HL-60/S4 treated with phorbol 12-myristate 13-acetate at 8.2 ng/mL for 4 days and 3 days (cell line): ENCODE results near the gene RBM20.
"Not testable (repeated sequence)": the region's sequence is repeated elsewhere in the genome, so short reads cannot be mapped to it uniquely, and the experiment has no call there.

Experiments
- in situ Hi-C: fragments of 300-500 bp; cut with MboI; formaldehyde crosslinking; loops from 2 replicates; pipeline ENCODE4 v1.15.0; 2022; ENCODE audit warnings: low sequenced_read_pairs

RBM20 gene

GRCh38 chr10:110625356-110625894, 18.7 kb upstream of the RBM20 start:
- in situ Hi-C loops: no loop called here

- in situ Hi-C loops: no loop called here
These were observed 17.9 kb upstream of the RBM20 start for GRCh38 chr10:110625951-110626855.

- in situ Hi-C loops: no loop called here
These were observed 16.0 kb upstream of the RBM20 start for GRCh38 chr10:110628161-110628560.

GRCh38 chr10:110629680-110630191, 14.4 kb upstream of the RBM20 start:
- in situ Hi-C loops: no loop called here

GRCh38 chr10:110631934-110632333, 12.2 kb upstream of the RBM20 start:
- in situ Hi-C loops: no loop called here

- in situ Hi-C loops: no loop called here
These were observed 11.4 kb upstream of the RBM20 start for GRCh38 chr10:110632591-110633215.

- in situ Hi-C loops: no loop called here
These were observed 9.5 kb upstream of the RBM20 start for GRCh38 chr10:110634527-110635209.

GRCh38 chr10:110636572-110636931, 7.6 kb upstream of the RBM20 start:
- in situ Hi-C loops: no loop called here

GRCh38 chr10:110636932-110637557, 7.1 kb upstream of the RBM20 start:
- in situ Hi-C loops: no loop called here

GRCh38 chr10:110637558-110638053, 6.5 kb upstream of the RBM20 start:
- in situ Hi-C loops: no loop called here

GRCh38 chr10:110638319-110638718, 5.8 kb upstream of the RBM20 start:
- in situ Hi-C loops: no loop called here

GRCh38 chr10:110639046-110639445, 5.1 kb upstream of the RBM20 start:
- in situ Hi-C loops: not testable (repeated sequence)

- in situ Hi-C loops: not testable (repeated sequence)
These were observed 4.3 kb upstream of the RBM20 start for GRCh38 chr10:110639858-110640257.

GRCh38 chr10:110641256-110641655, 2.9 kb upstream of the RBM20 start:
- in situ Hi-C loops: no loop called here

- in situ Hi-C loops: no loop called here
These were observed 1.7 kb upstream of the RBM20 start for GRCh38 chr10:110642204-110643034.

GRCh38 chr10:110643035-110643652, 992 bp upstream of the RBM20 start:
- in situ Hi-C loops: no loop called here

GRCh38 chr10:110644598-110645462, 694 bp downstream of the RBM20 start:
- in situ Hi-C loops: no loop called here

- in situ Hi-C loops: no loop called here
These were observed 2.4 kb downstream of the RBM20 start for GRCh38 chr10:110646417-110647135.
